HepG2 (cell line): ENCODE data around the gene PYGB. TPM values are rescaled to one million over a fixed set of nuclear protein-coding genes. Genes with fewer than 3 reads are reported as not detected.
A peak's percentile ranks its signal among the peaks of the same experiment; 100 is the strongest.

Source experiments
- CC2D1A ChIP-seq: sonication (generic); formaldehyde crosslinking; IDR thresholded peaks from 2 replicates; pipeline ENCODE4 v1.8.1; 2023; ENCODE audit warnings: mild to moderate bottlenecking, missing genetic modification reagents
- GATA4 ChIP-seq: sonication (generic); IDR thresholded peaks from 2 replicates; pipeline ENCODE4 v1.6.1; 2016; ENCODE audit warnings: antibody characterized with exemption, low read depth, borderline replicate concordance
- GATAD1 ChIP-seq: IDR thresholded peaks from 2 replicates; pipeline ENCODE4 v1.6.1; 2016; ENCODE audit warnings: missing genetic modification reagents, missing compliant biosample characterization
- HIC2 ChIP-seq: sonication (generic); formaldehyde crosslinking; IDR thresholded peaks from 2 replicates; pipeline ENCODE4 v1.9.0; 2022; ENCODE audit warnings: low read depth, missing genetic modification reagents
- HOXA7 ChIP-seq: sonication (generic); formaldehyde crosslinking; IDR thresholded peaks from 2 replicates; pipeline ENCODE4 v1.8.1; 2022; ENCODE audit warnings: mild to moderate bottlenecking, missing genetic modification reagents, moderate library complexity
- KDM2A ChIP-seq: sonication (generic); formaldehyde crosslinking; IDR thresholded peaks from 2 replicates; pipeline ENCODE4 v1.4.0; 2020; ENCODE audit warnings: low read depth, missing genetic modification reagents, borderline replicate concordance
- MIER2 ChIP-seq: IDR thresholded peaks from 2 replicates; pipeline ENCODE4 v1.6.1; 2016; ENCODE audit warnings: missing biosample characterization, missing genetic modification reagents
- PHF8 ChIP-seq: sonication (generic); formaldehyde crosslinking; IDR thresholded peaks from 2 replicates; pipeline ENCODE4 v1.5.0; 2020; ENCODE audit warnings: missing genetic modification reagents
- RBM39 ChIP-seq: fragments of 200-400 bp; formaldehyde crosslinking; IDR thresholded peaks from one replicate; pipeline ENCODE4 v1.6.1; 2018; ENCODE audit warnings: antibody characterized with exemption, mild to moderate bottlenecking, low read depth, low read length; ENCODE audit not compliant: poor library complexity, severe bottlenecking
- SP4 ChIP-seq: sonication (generic); formaldehyde crosslinking; IDR thresholded peaks from 2 replicates; pipeline ENCODE4 v1.8.1; 2023; ENCODE audit warnings: mild to moderate bottlenecking, missing genetic modification reagents
- SRSF4 ChIP-seq: fragments of 200-400 bp; formaldehyde crosslinking; IDR thresholded peaks from one replicate; pipeline ENCODE4 v1.6.1; 2018; ENCODE audit warnings: mild to moderate bottlenecking, low read depth, low read length, moderate library complexity; ENCODE audit not compliant: poor library complexity, severe bottlenecking
- SYNCRIP ChIP-seq: fragments of 200-400 bp; formaldehyde crosslinking; IDR thresholded peaks from 2 replicates; pipeline ENCODE4 v1.6.1; 2018; ENCODE audit warnings: mild to moderate bottlenecking, low read depth, low read length; ENCODE audit not compliant: insufficient read depth
- YY1 ChIP-seq: IDR thresholded peaks from 2 replicates; pipeline ENCODE4 v1.6.1; 2011; ENCODE audit warnings: low read length, low read depth, moderate library complexity, mild to moderate bottlenecking; ENCODE audit not compliant: insufficient read depth, insufficient replicate concordance
- ZNF44 ChIP-seq: sonication (generic); formaldehyde crosslinking; IDR thresholded peaks from 2 replicates; pipeline ENCODE4 v1.5.1; 2020; ENCODE audit warnings: mild to moderate bottlenecking, missing genetic modification reagents
- ZNF564 ChIP-seq: sonication (generic); formaldehyde crosslinking; IDR thresholded peaks from 2 replicates; pipeline ENCODE4 v1.8.1; 2023; ENCODE audit warnings: mild to moderate bottlenecking, missing genetic modification reagents
- ZNF784 ChIP-seq: sonication (generic); formaldehyde crosslinking; IDR thresholded peaks from 2 replicates; pipeline ENCODE4 v1.5.1; 2020; ENCODE audit warnings: missing genetic modification reagents, mild to moderate bottlenecking, borderline replicate concordance
- polyA plus RNA-seq, 8 experiments: library from polyadenylated mRNA; depleted of rRNA in 3 of 8; stranded (reverse) in 7 of 8; unstranded in 1 of 8; fragments of >200 nt; fragmentation: Illumina TruSeq in 4 of 8; extraction: Trizol in 4 of 8; gene quantifications; 2 replicates each; pipeline versions ENCODE4 v1.2.1 to v1.2.3, GENCODE V29; 2011 to 2016; ENCODE audit warnings: low read depth in 4 of 8, missing spikeins in 1 of 8, mixed read lengths in 1 of 8; ENCODE audit not compliant: insufficient read depth in 1 of 8
- total RNA-seq, 5 experiments: library from RNA; depleted of rRNA; stranded (reverse); fragments of >200 nt; fragmentation: Illumina TruSeq; extraction: Trizol; gene quantifications; 2 replicates each; pipeline ENCODE4 v1.2.3, GENCODE V29; 2016; ENCODE audit warnings: low read depth in 1 of 5
- TF ChIP-seq, protein P1 (sequence below): sonication (generic); formaldehyde crosslinking; IDR thresholded peaks from 2 replicates; pipeline ENCODE4 v1.5.1; 2020; ENCODE audit warnings: missing genetic modification reagents, mild to moderate bottlenecking, borderline replicate concordance
- TF ChIP-seq, protein P2 (sequence below): sonication (generic); formaldehyde crosslinking; conservative IDR thresholded peaks from 2 replicates; pipeline ENCODE4 v1.4.0; 2020; ENCODE audit warnings: missing genetic modification reagents
- TF ChIP-seq, protein P3 (sequence below): sonication (generic); formaldehyde crosslinking; conservative IDR thresholded peaks from 2 replicates; pipeline ENCODE4 v1.4.0; 2020; ENCODE audit warnings: missing genetic modification reagents

PYGB gene
- total and polyA plus RNA-seq, 2 of the 13 experiments (the other 11 are each of a cell fraction or from before 2014, with no cell fraction given) = 24.2 to 86.3 TPM

DNA sequence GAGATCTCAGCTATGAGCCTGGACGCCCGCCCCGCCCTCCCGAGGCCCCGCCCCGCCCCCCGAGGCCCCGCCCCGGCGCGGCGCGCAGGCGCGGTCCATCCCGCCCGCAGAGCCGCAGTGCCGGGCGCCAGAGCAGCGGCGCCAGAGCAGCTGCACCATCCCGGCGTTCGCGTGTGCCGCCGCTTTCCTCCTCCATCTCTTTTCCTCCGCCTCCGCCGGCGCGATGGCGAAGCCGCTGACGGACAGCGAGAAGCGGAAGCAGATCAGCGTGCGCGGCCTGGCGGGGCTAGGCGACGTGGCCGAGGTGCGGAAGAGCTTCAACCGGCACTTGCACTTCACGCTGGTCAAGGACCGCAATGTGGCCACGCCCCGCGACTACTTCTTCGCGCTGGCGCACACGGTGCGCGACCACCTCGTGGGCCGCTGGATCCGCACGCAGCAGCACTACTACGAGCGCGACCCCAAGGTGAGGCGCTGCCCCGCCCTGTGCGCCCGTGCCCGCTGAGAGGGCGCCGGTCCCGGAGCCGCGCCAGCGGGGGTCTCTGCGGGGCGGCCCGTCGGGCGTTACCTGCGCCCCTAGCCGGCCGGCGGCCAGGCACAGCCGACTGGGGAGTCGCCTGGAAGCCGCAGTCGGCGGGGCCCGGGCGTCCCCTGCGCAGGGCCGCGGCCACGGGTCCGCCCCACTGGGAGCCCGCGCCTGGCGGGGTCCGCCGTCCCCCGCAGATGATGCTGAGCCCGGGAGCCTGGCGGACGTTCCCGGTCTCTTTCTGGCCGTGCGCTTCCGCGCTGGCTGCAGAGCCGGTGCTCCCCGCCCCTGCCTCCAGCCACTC, at the start of gene PYGB (continued):
- TF ChIP-seq ZNF784 (CRISPR knock-in tag) (peak; percentile 87), CC2D1A (CRISPR knock-in tag) (no peak; the same call in 1 of the 2 replicates), SRSF4 (no peak), ZNF564 (CRISPR knock-in tag) (peak; percentile 72; the same call in 1 of the 2 replicates), HOXA7 (CRISPR knock-in tag) (peak; percentile 88; the same call in 1 of the 2 replicates), HIC2 (CRISPR knock-in tag) (peak; percentile 43; the same call in 1 of the 2 replicates), GATAD1 (CRISPR knock-in tag) (peak; percentile 69), ZNF44 (CRISPR knock-in tag) (peak; percentile 94), PHF8 (CRISPR knock-in tag) (peak; percentile 99), SYNCRIP (no peak), GATA4 (peak; percentile 92), RBM39 (peak; percentile 62), MIER2 (CRISPR knock-in tag) (peak; percentile 79), SP4 (CRISPR knock-in tag) (peak; percentile 93), YY1 (peak; percentile 66), KDM2A (peak; percentile 93)
- TF ChIP-seq, protein P1, sequence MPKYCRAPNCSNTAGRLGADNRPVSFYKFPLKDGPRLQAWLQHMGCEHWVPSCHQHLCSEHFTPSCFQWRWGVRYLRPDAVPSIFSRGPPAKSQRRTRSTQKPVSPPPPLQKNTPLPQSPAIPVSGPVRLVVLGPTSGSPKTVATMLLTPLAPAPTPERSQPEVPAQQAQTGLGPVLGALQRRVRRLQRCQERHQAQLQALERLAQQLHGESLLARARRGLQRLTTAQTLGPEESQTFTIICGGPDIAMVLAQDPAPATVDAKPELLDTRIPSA = 0 out of 2 replicates have a peak, but pooled peaks have one; percentile 12
- TF ChIP-seq, protein P2, sequence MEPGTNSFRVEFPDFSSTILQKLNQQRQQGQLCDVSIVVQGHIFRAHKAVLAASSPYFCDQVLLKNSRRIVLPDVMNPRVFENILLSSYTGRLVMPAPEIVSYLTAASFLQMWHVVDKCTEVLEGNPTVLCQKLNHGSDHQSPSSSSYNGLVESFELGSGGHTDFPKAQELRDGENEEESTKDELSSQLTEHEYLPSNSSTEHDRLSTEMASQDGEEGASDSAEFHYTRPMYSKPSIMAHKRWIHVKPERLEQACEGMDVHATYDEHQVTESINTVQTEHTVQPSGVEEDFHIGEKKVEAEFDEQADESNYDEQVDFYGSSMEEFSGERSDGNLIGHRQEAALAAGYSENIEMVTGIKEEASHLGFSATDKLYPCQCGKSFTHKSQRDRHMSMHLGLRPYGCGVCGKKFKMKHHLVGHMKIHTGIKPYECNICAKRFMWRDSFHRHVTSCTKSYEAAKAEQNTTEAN = peak; percentile 68; the same call in 1 of the 2 replicates
- TF ChIP-seq, protein P3, sequence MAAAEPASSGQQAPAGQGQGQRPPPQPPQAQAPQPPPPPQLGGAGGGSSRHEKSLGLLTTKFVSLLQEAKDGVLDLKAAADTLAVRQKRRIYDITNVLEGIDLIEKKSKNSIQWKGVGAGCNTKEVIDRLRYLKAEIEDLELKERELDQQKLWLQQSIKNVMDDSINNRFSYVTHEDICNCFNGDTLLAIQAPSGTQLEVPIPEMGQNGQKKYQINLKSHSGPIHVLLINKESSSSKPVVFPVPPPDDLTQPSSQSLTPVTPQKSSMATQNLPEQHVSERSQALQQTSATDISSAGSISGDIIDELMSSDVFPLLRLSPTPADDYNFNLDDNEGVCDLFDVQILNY (CRISPR knock-in tag) = peak; percentile 76; the same call in 1 of the 2 replicates
